ENCODE measurements around the gene ACVRL1.

ACVRL1 gene

DNA sequence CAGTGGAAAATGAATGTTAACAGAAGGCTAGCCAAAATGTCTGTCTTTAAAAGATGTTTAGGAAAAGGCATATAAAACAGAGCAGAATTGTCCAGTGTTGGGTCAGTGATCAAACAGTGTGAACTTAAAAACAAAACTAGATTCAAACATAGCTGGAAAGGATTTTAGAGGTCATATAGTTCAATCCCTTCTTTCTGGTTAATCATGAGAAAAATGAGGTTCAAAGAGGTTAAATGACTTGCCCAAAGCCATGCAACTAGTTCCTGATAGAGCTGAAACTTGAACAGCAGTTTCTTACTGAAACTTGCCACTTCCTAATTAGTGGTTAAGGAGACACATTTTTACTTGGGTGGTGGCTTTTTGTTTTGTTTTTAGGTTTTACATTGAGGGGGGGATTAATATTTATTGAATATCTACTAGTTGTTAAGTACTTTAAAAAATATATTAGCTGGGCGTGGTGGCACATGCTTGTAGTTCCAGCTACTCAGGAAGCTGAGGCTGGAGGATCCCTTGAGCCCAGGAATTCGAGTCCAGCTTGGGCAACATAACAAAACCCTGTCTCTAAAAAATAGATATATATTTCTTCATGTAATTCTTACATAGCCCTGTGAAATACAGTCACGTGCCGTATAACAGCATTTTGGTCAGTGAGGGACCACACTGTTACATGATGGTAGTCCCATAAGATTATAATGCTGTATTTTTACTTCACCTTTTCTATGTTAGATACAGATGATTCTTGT, 64.5 kb downstream of the ACVRL1 start:
- TF ChIP-seq SNAI2 (CRISPR knock-in tag; IDR thresholded peaks at IDR 0.05), result no peak
- TF ChIP-seq ZNF70 (CRISPR knock-in tag; IDR thresholded peaks at IDR 0.05), result no peak
- no peak for ATAC-seq

DNA sequence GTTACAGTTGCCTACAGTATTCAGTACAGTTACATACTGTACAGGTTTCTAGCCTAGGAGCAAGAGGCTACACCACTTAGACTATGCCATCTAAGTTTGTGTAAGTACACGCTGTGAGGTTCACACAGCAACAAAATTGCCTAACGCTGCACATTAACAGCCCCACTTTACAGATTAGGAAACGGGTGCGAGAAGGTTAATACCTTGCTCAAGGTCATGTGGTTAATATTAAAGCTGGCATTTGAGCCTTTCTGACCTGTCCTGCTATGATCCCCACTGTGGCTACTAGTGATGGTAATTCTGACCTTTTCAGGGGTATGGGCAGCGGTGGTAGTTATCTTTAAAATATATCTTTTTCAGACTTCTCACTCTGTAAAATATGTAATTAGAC, 65.1 kb downstream of the ACVRL1 start:
- TF ChIP-seq ZNF8 (CRISPR knock-in tag; IDR thresholded peaks at IDR 0.05) (no peak), ZFP30 (CRISPR knock-in tag; IDR thresholded peaks at IDR 0.05) (no peak), BACH2 (CRISPR knock-in tag; IDR thresholded peaks at IDR 0.05; ENCODE audit: borderline replicate concordance) (no peak), ZNF565 (CRISPR knock-in tag; conservative IDR thresholded peaks at IDR 0.05; ENCODE audit: low read depth) (no peak), CSDC2 (CRISPR knock-in tag; IDR thresholded peaks at IDR 0.05) (no peak)
- TF ChIP-seq, protein P1, sequence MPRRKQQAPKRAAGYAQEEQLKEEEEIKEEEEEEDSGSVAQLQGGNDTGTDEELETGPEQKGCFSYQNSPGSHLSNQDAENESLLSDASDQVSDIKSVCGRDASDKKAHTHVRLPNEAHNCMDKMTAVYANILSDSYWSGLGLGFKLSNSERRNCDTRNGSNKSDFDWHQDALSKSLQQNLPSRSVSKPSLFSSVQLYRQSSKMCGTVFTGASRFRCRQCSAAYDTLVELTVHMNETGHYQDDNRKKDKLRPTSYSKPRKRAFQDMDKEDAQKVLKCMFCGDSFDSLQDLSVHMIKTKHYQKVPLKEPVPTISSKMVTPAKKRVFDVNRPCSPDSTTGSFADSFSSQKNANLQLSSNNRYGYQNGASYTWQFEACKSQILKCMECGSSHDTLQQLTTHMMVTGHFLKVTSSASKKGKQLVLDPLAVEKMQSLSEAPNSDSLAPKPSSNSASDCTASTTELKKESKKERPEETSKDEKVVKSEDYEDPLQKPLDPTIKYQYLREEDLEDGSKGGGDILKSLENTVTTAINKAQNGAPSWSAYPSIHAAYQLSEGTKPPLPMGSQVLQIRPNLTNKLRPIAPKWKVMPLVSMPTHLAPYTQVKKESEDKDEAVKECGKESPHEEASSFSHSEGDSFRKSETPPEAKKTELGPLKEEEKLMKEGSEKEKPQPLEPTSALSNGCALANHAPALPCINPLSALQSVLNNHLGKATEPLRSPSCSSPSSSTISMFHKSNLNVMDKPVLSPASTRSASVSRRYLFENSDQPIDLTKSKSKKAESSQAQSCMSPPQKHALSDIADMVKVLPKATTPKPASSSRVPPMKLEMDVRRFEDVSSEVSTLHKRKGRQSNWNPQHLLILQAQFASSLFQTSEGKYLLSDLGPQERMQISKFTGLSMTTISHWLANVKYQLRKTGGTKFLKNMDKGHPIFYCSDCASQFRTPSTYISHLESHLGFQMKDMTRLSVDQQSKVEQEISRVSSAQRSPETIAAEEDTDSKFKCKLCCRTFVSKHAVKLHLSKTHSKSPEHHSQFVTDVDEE (CRISPR knock-in tag; IDR thresholded peaks at IDR 0.05), result no peak
- TF ChIP-seq, protein P2, sequence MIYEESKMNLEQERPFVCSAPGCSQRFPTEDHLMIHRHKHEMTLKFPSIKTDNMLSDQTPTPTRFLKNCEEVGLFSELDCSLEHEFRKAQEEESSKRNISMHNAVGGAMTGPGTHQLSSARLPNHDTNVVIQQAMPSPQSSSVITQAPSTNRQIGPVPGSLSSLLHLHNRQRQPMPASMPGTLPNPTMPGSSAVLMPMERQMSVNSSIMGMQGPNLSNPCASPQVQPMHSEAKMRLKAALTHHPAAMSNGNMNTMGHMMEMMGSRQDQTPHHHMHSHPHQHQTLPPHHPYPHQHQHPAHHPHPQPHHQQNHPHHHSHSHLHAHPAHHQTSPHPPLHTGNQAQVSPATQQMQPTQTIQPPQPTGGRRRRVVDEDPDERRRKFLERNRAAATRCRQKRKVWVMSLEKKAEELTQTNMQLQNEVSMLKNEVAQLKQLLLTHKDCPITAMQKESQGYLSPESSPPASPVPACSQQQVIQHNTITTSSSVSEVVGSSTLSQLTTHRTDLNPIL (CRISPR knock-in tag; IDR thresholded peaks at IDR 0.05; ENCODE audit: low read depth), result no peak
- ATAC-seq, result no peak

DNA sequence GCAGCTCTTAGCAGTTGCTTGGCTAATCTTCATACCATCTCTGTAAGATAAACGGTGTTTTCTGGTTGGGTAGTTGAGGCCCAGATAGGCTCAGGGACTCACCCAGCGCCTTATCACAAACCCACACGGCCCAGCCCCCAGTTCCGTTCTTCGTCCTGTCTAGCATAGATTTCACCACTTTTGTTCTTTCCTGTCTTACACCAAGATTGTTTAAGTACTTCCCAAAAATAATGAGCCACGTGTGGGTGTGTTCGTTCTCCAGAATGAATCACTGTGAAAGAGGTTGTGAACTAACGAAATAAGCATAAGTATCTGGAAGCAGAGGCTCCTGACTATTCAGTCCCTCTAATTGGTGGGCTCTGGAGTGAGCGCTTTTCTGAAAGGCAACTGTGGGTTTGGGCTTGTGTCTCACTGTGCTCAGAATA, 65.6 kb downstream of the ACVRL1 start:
- no peak for TF ChIP-seq ZNF8 (CRISPR knock-in tag; IDR thresholded peaks at IDR 0.05)
- TF ChIP-seq ZC3H10 (CRISPR knock-in tag; IDR thresholded peaks at IDR 0.05), result no peak
- TF ChIP-seq, protein P3, sequence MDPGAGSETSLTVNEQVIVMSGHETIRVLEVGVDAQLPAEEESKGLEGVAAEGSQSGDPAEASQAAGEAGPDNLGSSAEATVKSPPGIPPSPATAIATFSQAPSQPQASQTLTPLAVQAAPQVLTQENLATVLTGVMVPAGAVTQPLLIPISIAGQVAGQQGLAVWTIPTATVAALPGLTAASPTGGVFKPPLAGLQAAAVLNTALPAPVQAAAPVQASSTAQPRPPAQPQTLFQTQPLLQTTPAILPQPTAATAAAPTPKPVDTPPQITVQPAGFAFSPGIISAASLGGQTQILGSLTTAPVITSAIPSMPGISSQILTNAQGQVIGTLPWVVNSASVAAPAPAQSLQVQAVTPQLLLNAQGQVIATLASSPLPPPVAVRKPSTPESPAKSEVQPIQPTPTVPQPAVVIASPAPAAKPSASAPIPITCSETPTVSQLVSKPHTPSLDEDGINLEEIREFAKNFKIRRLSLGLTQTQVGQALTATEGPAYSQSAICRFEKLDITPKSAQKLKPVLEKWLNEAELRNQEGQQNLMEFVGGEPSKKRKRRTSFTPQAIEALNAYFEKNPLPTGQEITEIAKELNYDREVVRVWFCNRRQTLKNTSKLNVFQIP (CRISPR knock-in tag; IDR thresholded peaks at IDR 0.05; ENCODE audit: borderline replicate concordance, low read depth), result no peak
- no peak for TF ChIP-seq ZFP30 (CRISPR knock-in tag; IDR thresholded peaks at IDR 0.05)
- TF ChIP-seq SNAI2 (CRISPR knock-in tag; IDR thresholded peaks at IDR 0.05), result no peak
- TF ChIP-seq ARNTL (CRISPR knock-in tag; IDR thresholded peaks at IDR 0.05; ENCODE audit: borderline replicate concordance, low read depth), result no peak
- TF ChIP-seq, protein P4, sequence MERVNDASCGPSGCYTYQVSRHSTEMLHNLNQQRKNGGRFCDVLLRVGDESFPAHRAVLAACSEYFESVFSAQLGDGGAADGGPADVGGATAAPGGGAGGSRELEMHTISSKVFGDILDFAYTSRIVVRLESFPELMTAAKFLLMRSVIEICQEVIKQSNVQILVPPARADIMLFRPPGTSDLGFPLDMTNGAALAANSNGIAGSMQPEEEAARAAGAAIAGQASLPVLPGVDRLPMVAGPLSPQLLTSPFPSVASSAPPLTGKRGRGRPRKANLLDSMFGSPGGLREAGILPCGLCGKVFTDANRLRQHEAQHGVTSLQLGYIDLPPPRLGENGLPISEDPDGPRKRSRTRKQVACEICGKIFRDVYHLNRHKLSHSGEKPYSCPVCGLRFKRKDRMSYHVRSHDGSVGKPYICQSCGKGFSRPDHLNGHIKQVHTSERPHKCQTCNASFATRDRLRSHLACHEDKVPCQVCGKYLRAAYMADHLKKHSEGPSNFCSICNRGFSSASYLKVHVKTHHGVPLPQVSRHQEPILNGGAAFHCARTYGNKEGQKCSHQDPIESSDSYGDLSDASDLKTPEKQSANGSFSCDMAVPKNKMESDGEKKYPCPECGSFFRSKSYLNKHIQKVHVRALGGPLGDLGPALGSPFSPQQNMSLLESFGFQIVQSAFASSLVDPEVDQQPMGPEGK (CRISPR knock-in tag; IDR thresholded peaks at IDR 0.05; ENCODE audit: borderline replicate concordance), result no peak
- TF ChIP-seq, protein P1 (CRISPR knock-in tag; IDR thresholded peaks at IDR 0.05), result no peak
- no peak for TF ChIP-seq ESRRG (CRISPR knock-in tag; IDR thresholded peaks at IDR 0.05)
- TF ChIP-seq TOX (CRISPR knock-in tag; IDR thresholded peaks at IDR 0.05; ENCODE audit: borderline replicate concordance), result no peak
- TF ChIP-seq, protein P5, sequence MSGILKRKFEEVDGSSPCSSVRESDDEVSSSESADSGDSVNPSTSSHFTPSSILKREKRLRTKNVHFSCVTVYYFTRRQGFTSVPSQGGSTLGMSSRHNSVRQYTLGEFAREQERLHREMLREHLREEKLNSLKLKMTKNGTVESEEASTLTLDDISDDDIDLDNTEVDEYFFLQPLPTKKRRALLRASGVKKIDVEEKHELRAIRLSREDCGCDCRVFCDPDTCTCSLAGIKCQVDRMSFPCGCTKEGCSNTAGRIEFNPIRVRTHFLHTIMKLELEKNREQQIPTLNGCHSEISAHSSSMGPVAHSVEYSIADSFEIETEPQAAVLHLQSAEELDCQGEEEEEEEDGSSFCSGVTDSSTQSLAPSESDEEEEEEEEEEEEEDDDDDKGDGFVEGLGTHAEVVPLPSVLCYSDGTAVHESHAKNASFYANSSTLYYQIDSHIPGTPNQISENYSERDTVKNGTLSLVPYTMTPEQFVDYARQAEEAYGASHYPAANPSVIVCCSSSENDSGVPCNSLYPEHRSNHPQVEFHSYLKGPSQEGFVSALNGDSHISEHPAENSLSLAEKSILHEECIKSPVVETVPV (CRISPR knock-in tag; IDR thresholded peaks at IDR 0.05), result no peak
- no peak for TF ChIP-seq PPARA (CRISPR knock-in tag; IDR thresholded peaks at IDR 0.05; ENCODE audit: borderline replicate concordance)
- no peak for TF ChIP-seq RARB (CRISPR knock-in tag; IDR thresholded peaks at IDR 0.05)
- no peak for TF ChIP-seq ZFP3 (CRISPR knock-in tag; IDR thresholded peaks at IDR 0.05)
- TF ChIP-seq OSR1 (CRISPR knock-in tag; IDR thresholded peaks at IDR 0.05), result no peak
- TF ChIP-seq, protein P2 (CRISPR knock-in tag; IDR thresholded peaks at IDR 0.05; ENCODE audit: low read depth), result no peak
- no peak for TF ChIP-seq GLIS3 (CRISPR knock-in tag; IDR thresholded peaks at IDR 0.05)
- no peak for ATAC-seq
